Fibroblast of skin of left quadriceps (primary cell): ENCODE results near the gene SMAGP.
"Not testable (repeated sequence)": the region's sequence is repeated elsewhere in the genome, so short reads cannot be mapped to it uniquely, and the experiment has no call there.

Experiments
- DNase-seq, 2 experiments: peaks; one replicate each; pipeline ENCODE4 v3.0.0-alpha.2; 2013; ENCODE audit warnings: low read depth in 2 of 2

SMAGP gene

GRCh38 chr12:51270067-51270950 lies at the start of gene SMAGP:
SMAGP (minus strand) TSS chr12:51270415; CDS start chr12:51269278, 1,137 bp downstream.
- DNase-seq, result no peak

DNA sequence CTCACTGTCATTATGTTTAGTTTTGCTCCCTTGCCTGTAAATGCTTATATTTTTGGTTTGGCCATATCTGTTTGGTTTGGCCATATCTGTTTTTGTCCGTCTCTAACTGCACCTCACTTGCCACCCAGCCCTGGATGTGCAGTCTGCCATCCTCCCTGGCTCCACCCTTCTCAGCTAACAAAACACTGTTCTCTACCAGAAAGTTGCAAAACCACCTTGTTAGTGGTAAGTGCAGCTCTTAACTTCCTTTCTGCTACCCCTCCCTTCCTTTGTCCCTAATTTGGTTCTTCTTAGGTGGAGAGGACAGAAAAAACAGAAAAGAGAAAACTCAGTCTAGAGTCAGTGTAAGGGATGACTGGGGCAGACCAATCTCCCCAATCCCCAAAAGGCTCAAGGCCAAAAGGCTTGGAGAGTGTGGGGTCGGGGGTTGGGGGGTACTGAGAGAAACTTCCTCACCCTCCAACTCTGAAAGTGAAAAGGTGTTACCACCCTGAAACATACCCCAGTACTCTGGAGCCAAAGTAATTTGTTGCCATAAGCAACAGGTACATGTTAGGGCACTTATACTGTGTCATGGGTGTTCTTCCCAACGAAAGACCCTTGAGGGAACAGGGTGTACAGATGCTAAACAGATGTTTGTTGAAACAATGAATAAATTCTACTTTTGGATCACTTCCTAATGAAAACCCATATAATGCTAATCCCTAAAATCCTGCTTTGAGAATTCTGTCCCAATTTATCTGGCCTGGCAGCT lies 48.8 kb upstream of the SMAGP start:
- no peak for DNase-seq

DNA sequence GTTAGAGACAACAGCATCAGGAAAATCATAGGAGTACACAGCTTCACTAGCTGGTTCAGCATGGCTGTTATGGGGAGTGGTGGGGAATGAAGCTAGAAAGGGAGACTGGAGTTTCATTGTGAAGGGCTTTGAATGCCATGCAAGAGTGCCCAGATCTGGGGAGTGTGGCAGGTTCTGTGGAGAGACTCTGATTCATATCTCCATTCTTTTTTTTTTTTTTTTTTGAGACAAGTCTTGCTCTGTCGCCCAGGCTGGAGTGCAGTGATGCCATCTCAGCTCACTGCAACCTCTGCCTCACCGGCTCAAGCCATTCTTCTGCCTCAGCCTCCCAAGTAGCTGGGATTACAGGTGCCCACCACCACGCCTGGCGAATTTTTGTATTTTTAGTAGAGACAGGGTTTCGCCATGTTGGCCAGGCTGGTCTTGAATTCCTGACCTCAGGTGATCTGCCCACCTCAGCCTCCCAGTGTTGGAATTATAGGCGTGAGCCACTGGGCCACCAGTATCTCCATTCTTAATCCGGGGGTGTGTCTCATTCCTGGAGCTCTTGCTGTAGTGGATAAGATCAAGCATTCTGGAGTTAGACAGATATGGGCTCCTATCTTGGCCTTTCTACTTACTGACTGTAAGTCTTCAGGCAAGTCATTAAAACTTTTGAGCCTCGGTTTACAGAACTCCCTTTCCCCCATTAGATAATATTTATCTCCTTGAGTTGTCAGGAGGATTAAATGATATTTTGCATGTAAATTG lies 48.0 kb upstream of the SMAGP start:
- not testable (repeated sequence) for DNase-seq

DNA sequence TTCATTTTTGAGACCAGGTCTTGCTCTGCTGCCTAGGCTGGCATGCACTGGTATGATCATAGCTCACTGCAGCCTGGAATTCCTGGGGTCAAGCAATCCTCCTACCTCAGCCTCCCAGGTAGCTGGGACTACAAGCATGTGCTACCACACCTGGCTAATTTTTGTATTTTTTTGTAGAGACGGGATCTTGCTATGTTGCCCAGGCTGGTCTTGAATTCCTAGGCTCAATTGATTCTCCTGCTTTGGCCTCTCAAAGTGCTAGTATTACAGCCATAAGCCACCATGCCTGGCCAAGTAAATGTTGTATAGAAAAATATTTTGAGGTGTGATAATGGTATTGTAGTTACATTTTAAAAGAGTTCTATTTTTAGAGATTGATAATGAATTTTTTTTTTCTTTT lies 41.2 kb upstream of the SMAGP start:
- no peak for DNase-seq

DNA sequence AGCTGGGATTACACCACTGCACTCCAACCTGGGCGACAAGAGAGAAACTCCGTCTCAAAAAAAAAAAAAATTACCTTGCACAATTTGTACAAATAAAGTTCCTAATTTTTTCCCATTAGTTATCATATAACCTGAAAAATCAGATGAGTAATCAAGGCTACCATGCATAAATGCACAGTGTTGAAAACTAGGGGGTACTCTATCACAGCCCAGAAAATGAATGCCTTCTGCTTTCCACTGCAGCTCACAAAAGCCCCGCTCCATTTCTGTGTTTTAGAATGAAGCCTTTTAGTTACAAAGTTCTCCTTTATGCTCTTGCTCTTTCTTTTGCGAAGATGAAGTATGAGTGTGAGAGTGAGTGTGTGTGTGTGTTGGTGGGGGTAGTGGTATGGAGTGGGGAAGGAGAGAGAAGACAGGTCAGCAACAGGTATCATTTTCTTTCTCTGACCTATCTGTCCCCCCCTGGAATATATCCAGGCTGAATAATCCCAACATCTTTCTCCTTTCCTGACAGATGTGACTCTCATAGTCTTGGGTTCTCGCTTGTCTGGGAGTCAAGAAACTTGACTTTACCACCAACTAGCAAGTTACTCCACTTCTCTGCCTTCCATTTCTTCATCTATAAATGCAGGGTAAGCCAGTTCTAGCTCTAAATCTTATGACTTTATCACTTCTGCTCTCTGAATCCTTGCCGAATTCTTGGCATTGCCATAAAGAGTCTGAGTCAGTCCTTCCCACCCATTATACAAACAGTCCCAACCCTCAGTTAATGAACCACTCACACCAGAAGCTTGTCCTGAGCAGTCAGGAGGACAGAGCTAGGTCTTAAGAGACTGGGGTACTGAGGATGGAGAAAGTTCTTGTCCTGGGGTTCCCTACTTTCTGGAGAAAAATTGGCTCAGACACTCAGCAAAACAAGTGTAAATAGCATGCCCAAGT lies 37.7 kb upstream of the SMAGP start:
- DNase-seq, result peak; percentile 55 to 67

DNA sequence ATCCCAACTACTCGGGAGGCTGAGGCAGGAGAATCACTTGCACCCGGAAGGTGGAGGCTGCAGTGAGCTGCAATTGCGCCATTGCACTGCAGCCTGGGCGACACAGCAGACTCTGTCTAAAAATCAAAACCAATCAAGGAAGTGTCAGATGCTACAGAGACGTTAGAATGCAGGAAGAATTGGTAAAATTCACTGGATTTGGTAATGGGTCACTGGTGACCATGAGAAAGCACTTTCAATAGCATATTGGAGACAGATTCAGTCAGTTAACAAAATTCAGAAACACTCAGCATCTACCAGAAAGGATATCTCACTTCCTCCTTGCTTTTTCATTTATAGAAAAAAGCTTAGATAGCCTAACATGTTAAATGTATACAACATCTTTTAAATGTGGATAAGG lies 36.3 kb upstream of the SMAGP start:
- DNase-seq, result no peak

GRCh38 chr12:51300768-51301167 lies 30.6 kb upstream of the SMAGP start:
- DNase-seq, result not testable (repeated sequence)

DNA sequence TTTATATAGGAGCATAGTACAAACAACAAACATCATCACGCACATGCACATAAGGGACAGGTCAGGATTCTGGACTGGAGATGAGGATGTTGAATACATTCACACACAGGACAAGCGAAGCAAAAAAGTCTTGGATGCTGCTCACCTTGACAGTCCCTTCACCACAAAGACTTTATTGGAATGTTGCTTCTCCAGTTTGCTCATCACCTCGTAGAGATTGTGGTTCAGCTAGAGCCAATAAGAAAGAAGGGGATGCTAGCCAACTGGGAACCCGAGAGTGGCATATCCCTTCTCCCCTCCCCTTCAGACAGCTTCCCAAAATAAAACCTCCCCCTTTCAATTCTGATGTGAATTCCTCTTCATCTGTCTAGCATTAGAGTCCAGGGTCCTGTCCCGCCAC lies 25.4 kb upstream of the SMAGP start:
- DNase-seq, result no peak

DNA sequence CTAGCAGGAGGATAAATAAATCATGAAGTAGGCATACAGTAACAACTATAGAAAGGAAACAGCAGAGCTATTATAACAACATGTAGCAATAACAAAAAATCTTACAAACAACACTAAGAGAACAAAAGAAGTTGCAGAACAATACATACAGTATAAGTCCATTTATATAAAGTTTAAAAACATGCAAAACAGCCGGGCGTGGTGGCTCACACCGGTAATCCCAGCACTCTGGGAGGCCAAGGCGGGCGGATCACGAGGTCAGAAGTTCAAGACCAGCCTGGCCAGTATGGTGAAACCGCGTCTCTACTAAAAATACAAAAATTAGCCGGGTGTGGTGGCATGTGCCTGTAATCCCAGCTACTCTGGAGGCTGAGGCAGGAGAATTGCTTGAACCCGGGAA lies 23.9 kb upstream of the SMAGP start:
- DNase-seq, result not testable (repeated sequence)

GRCh38 chr12:51293696-51294095 lies 23.5 kb upstream of the SMAGP start:
- no peak for DNase-seq

- not testable (repeated sequence) for DNase-seq
Measured at GRCh38 chr12:51291603-51292513, 21.6 kb upstream of the SMAGP start.

DNA sequence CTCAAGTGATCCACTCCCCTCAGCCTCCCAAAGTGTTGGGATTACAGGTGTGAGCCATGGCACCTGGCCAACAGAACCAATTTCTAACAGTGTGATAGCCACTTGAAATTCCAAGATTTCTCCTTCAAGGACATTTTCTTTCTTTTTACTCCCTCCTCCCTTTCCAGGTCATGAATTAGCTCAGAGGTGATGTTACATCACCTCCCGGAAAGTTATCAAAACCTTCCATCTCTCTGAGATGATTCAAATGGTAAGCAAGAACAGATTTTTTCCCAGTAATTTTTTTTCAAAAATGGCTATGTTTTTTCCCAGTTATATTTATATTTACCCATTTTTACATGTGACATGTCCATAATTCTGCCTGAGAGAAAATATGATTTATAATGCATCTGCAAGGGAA lies 15.6 kb upstream of the SMAGP start:
- DNase-seq, result no peak

DNA sequence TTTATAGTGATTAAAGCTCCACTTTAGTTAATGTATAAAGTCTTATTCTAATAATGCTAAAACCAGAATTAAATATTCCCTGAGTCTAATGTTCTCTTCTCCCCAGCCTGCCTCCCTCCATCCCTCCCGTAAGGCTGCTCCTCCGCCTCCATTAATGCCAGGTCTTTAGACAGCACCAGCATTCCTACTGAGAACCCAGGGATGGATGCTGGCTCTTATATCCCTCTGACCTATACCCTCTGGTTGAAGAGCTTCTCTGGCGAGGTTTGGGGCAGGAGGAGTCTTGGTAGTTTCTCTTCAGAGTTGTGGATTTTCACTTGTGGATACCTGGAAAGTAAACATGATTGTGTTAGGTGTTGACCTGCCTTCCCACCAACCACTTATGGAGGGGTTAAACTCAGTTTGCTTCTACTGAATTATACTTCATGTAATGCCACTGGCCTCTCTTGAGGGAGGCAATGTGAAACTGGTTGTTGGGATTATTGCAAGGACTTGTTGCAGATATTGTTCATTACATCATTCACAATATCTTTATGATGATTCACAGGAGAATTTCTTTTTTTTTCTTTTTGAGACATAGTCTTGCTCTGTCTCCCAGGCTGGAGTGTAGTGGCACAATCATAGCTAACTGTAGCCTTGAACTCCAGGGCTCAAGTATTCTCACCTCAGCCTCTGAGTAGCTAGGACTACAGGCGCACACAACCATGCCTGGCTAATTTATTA lies 11.1 kb upstream of the SMAGP start:
- peak in 1 of 2 experiments; percentile 29 for DNase-seq

GRCh38 chr12:51275088-51275487 lies 4.9 kb upstream of the SMAGP start:
- DNase-seq, result no peak

DNA sequence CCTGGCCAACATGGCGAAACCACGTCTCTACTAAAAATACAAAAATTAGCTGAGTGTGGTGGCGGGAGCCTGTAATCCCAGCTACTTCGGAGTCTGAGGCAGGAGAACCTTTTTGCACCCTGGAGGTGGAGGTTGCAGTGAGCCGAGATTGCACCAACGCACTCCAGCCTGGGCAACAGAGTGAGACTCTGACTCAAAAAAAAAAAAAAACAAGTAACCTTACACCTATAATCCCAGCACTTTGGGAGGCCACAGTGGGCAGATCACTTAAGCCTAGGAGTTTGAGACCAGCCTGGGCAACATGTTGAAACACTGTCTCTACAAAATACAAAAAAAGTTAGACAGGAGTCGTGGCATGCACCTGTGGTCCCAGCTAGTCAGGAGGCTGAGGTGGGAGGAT lies 2.6 kb upstream of the SMAGP start:
- DNase-seq, result not testable (repeated sequence)

- DNase-seq, result peak; percentile 63 to 67
Measured at GRCh38 chr12:51270951-51271518, 820 bp upstream of the SMAGP start.

GRCh38 chr12:51269174-51270066 lies 795 bp downstream of the SMAGP start:
- DNase-seq, result no peak

- DNase-seq, result no peak
Measured at GRCh38 chr12:51265024-51265423, 5.2 kb downstream of the SMAGP start.
